ENCODE results near the gene RPS6KB1. TPM values are rescaled to one million over a fixed set of nuclear protein-coding genes. Genes with fewer than 3 reads are reported as not detected.
"Not testable (repeated sequence)": the region's sequence is repeated elsewhere in the genome, so short reads cannot be mapped to it uniquely, and the experiment has no call there.

RPS6KB1 gene
- total RNA-seq, 2 donors from 2014 or later = 65.8 to 68.8 TPM

DNA sequence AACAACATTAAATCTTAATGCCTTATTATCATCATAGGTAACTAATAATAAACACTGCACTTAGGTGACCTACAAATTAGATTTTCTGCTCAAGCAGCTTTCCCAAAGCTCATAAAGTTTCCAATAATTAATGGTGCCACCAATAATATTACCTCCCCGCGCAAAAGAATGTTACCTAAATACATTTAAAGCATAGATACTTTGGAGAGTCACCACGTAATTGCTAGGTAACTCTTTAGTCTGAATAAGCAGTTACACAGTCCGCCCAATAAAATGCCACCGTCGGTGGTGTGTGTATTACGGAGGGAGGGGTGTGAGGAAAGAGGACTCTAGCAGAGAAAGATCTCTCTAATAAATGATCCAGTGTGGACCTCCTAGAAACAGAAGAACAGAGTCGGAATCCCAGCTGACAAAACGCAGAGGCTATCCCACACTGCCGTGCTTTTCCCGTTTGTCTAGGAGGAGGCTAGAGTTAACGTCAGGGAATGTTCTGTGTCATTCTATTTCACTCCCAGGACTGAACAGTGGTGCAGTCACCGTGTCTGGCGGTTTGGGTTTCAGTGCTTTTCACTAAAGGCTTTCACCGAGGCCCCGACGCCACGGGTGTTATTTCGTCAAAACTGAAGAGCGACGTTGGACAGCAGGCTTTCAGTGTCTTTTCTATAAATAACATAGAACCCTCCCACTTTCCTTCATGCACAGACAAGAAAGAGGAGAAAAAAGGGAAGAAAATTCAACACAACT lies 71.0 kb downstream of the RPS6KB1 start:
- H3K4me3 Mint-ChIP-seq = peak overlapping the region; percentile 86 to 97
- H3K27ac Mint-ChIP-seq = peak overlapping the region; percentile 86
- H3K4me1 Mint-ChIP-seq (ENCODE audit: low read depth) = peaks cover 38% of the 10 kb centered on the region
- peak; percentile 61 to 62 for ATAC-seq (replicated peaks in 1 of 2)
- peak; percentile 56 to 66 for DNase-seq
- no peaks in the 10 kb centered on the region for H3K9me3 Mint-ChIP-seq
- peaks cover 6 to 13% of the 10 kb centered on the region in 2 donors for H3K36me3 Mint-ChIP-seq (ENCODE audit: insufficient read depth in 2 of 2)
- H3K27me3 Mint-ChIP-seq (ENCODE audit: low read depth) = no peaks in the 10 kb centered on the region

DNA sequence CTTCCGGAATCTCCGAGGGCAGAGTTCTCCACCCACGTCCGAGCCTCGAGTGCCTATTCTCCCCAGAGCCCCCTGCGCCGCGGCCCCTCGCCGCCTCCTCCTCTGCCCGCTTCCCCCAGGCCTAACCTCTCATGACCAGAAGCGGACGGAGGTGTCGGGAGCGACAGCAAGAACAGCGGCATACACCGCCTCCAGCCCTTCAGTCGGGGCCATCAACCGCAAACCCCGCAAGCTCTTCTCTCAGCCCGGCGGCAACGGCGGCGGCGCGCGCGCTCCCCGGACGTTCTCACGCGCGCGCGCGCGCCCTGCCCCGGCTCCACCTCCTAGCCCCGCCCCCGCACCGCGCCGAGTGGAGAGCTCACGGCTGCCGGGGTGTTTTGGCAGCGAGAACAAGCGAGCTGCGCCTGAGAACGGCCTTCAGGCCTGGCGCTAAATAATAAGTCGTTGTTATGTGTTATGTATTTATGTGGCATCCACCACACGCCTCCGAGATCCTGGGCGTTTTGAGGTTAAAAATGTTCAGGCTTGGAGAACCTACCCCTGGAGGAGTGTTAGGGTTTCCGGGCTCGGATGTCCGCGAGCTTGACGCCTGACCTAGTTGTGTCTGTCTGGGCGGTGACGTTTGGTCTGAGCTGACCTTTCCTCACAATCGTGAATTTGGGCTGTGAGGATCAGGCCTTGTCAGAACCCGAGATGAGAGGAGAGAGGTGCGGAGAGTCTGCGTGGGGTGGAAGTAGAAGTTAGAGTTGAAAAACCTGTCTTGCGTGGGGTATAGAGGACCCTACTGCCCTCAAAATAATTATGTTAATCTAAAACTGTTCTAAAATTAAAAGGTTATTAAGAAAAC lies 71.8 kb downstream of the RPS6KB1 start, which contains the start of gene RNFT1:
RNFT1 (minus strand) TSS at position 259 of the 847 bp plus-strand sequence; CDS start at position 182, 77 bp downstream.
- ATAC-seq (replicated peaks in 1 of 2) (peak; percentile 90 to 92), DNase-seq (peak; percentile 95 to 97)
- Mint-ChIP-seq H3K4me3 (peak within 1 kb of the TSS; percentile 86 to 97), H3K36me3 (ENCODE audit: insufficient read depth in 2 of 2) (peaks cover 6 to 7% of the 10 kb centered on the region in 2 donors), H3K9me3 (no peaks in the 10 kb centered on the region), H3K4me1 (ENCODE audit: low read depth) (peaks cover 30% of the 10 kb centered on the region), H3K27ac (peak within 1 kb of the TSS; percentile 86), H3K27me3 (ENCODE audit: low read depth) (no peaks in the 10 kb centered on the region)

DNA sequence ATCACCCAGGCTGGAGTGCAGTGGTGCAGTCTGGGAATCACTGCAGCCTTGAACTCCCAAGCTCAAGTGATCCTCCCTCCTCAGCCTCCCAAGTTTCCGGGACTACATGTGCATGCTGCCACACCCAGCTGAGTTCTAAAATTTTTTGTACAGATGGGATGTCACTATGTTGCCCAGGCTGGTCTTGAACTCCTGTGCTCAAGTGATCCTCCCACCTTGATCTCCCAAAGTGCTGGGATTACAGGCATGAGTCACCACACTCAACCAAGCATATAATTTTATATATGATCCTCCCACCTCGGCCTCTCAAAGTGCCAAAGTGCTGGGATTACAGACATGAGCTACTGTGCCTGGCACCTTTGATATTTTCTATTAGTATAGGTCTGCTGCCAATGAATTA lies 78.8 kb downstream of the RPS6KB1 start:
- not testable (repeated sequence) for H3K27ac Mint-ChIP-seq; ATAC-seq (replicated peaks in 1 of 2); H3K4me1 Mint-ChIP-seq (ENCODE audit: low read depth); H3K36me3 Mint-ChIP-seq (ENCODE audit: insufficient read depth in 2 of 2); DNase-seq; H3K9me3 Mint-ChIP-seq; H3K27me3 Mint-ChIP-seq (ENCODE audit: low read depth); H3K4me3 Mint-ChIP-seq

DNA sequence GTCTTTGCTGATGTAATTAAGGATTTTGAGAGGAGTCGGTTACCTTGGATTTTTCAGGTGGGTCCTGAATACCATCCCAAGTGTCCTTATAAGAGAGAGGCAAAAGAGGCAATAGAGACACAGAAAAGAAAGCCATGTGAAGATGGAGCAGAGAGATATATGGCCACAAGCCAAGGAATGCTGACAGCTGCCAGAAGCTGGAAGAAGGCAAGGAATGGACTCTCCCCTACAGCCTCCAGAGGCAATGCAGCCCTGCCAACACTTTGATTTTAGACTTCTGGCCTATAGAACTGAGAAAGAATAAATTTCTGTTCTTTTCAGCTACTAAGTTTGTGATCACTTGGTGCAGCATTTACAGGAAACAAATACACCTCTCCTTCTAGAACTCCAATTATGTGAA lies 79.9 kb downstream of the RPS6KB1 start:
- ATAC-seq (replicated peaks in 1 of 2) = no peak
- Mint-ChIP-seq H3K27me3 (ENCODE audit: low read depth) (no peaks in the 10 kb centered on the region), H3K27ac (no peak overlapping the region), H3K4me1 (ENCODE audit: low read depth) (no peaks in the 10 kb centered on the region), H3K9me3 (no peaks in the 10 kb centered on the region), H3K36me3 (ENCODE audit: insufficient read depth in 2 of 2) (no peaks in the 10 kb centered on the region), H3K4me3 (no peak overlapping the region)
- no peak for DNase-seq

DNA sequence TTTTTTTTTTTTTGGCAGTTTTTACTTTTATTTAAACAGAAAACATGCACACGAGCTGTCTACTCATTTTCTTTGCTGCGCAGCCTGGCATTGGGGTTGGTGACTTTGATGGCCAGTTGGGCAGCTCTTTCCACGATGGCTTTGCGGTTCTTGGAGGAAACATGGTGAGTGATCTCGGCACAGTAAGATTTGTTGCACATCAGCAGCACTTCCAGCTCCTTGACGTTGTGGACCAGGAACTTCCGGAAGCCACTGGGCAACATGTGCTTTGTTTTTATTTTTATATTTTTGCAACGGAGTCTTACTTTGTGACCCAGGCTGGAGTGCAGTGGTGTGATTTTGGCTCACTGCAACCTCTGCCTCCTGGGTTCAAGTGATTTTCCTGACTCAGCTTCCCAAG lies 80.6 kb downstream of the RPS6KB1 start:
- ATAC-seq (replicated peaks in 1 of 2) = not testable (repeated sequence)

DNA sequence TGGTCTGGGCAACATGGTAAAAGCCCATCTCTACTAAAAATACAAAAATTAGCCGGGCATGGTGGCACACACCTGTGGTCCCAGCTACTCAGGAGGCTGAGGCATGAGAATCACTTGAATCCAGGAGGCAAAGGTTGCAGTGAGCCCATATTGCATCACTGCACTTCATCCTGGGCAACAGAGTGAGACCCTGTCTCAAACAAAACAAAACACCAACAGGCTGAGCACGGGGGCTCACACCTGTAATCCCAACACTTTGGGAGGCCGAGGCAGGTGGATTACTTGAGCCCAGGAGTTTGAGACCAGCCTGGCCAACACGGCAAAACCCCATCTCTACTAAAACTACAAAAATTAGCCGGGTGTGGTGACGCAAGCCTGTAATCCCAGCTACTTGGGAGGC lies 82.2 kb downstream of the RPS6KB1 start:
- DNase-seq = not testable (repeated sequence)

More for the DNA sequence above, 80.6 kb downstream of the RPS6KB1 start:
- H3K27me3 Mint-ChIP-seq (ENCODE audit: low read depth); H3K27ac Mint-ChIP-seq; DNase-seq; H3K9me3 Mint-ChIP-seq; H3K36me3 Mint-ChIP-seq (ENCODE audit: insufficient read depth in 2 of 2); H3K4me3 Mint-ChIP-seq; H3K4me1 Mint-ChIP-seq (ENCODE audit: low read depth): not testable (repeated sequence)

DNA sequence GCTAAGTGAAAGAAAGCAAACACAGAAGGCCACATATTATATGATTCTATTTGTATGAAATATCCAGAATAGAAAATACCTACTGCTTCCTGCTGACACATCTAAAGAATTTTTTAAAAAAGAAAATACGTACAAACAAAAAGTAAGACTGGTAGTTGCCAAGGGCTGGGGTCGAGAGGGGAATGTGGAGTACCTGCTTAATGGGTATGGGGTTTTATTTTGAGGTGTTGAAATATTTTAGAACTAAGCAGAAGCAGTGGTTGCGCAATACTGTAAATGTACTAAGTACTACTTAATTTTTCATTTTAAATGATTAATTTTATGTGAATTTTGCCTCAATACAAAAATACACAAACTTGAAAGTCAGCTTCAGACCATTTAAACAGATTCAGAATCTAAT lies 103.7 kb downstream of the RPS6KB1 start:
- not testable (repeated sequence) for H3K27ac Mint-ChIP-seq; ATAC-seq (replicated peaks in 1 of 2); H3K27me3 Mint-ChIP-seq (ENCODE audit: low read depth); H3K4me1 Mint-ChIP-seq (ENCODE audit: low read depth); H3K4me3 Mint-ChIP-seq; H3K36me3 Mint-ChIP-seq (ENCODE audit: insufficient read depth in 2 of 2); H3K9me3 Mint-ChIP-seq; DNase-seq

More for the DNA sequence above, 82.2 kb downstream of the RPS6KB1 start:
- ATAC-seq (replicated peaks in 1 of 2); H3K36me3 Mint-ChIP-seq (ENCODE audit: insufficient read depth in 2 of 2); H3K9me3 Mint-ChIP-seq; H3K4me3 Mint-ChIP-seq; H3K27me3 Mint-ChIP-seq (ENCODE audit: low read depth); H3K4me1 Mint-ChIP-seq (ENCODE audit: low read depth); H3K27ac Mint-ChIP-seq: not testable (repeated sequence)

Other genes starting within 250 kb of the RPS6KB1 start
- 10 to 100 TPM; 22.2 to 29.3 TPM for gene PTRH2, start 185.7 kb upstream of the RPS6KB1 start, total RNA-seq
- gene VMP1, start 185.5 kb upstream of the RPS6KB1 start, total RNA-seq = 100 to 1,000 TPM; 236 to 324 TPM
- 10 to 100 TPM; 13.8 to 14.3 TPM for gene TUBD1, start 178 bp upstream of the RPS6KB1 start, total RNA-seq
- gene RNFT1, start 71.6 kb downstream of the RPS6KB1 start, total RNA-seq = 10 to 100 TPM; 45.2 to 47.6 TPM
- gene HEATR6, start 185.8 kb downstream of the RPS6KB1 start, total RNA-seq = 10 to 100 TPM; 27.8 to 36.9 TPM